HepG2 (cell line): Measurements from ENCODE around the gene CADM1. TPM values are rescaled to one million over a fixed set of nuclear protein-coding genes. Genes with fewer than 3 reads are reported as not detected.
A peak's percentile ranks its signal among the peaks of the same experiment; 100 is the strongest.

Source experiments
- GABPB1 ChIP-seq: IDR thresholded peaks from 2 replicates; pipeline ENCODE4 v1.6.1; 2016; ENCODE audit warnings: mild to moderate bottlenecking, missing genetic modification reagents, moderate library complexity, missing compliant biosample characterization
- HDAC1 ChIP-seq: sonication (generic); formaldehyde crosslinking; IDR thresholded peaks from 2 replicates; pipeline ENCODE4 v1.5.1; 2020; ENCODE audit warnings: mild to moderate bottlenecking, missing genetic modification reagents
- HNRNPL ChIP-seq: fragments of 200-400 bp; formaldehyde crosslinking; IDR thresholded peaks from 2 replicates; pipeline ENCODE4 v1.6.1; 2017; ENCODE audit warnings: mild to moderate bottlenecking, low read depth, low read length
- MED13 ChIP-seq: sonication (generic); formaldehyde crosslinking; IDR thresholded peaks from 2 replicates; pipeline ENCODE4 v1.5.0; 2020; ENCODE audit warnings: missing genetic modification reagents
- MTA1 ChIP-seq: sonication (generic); formaldehyde crosslinking; IDR thresholded peaks from 2 replicates; pipeline ENCODE4 v1.4.0; 2020; ENCODE audit warnings: missing genetic modification reagents, mild to moderate bottlenecking, borderline replicate concordance
- POLR2G ChIP-seq: fragments of 200-400 bp; formaldehyde crosslinking; IDR thresholded peaks from 2 replicates; pipeline ENCODE4 v1.6.1; 2018; ENCODE audit warnings: mild to moderate bottlenecking, low read depth, low read length, moderate library complexity
- SMAD1 ChIP-seq: sonication (generic); formaldehyde crosslinking; IDR thresholded peaks from 2 replicates; pipeline ENCODE4 v1.4.0; 2020; ENCODE audit warnings: missing genetic modification reagents, low read depth, mild to moderate bottlenecking, borderline replicate concordance
- SP2 ChIP-seq: sonication (generic); formaldehyde crosslinking; IDR thresholded peaks from 2 replicates; pipeline ENCODE4 v1.5.1; 2020; ENCODE audit warnings: mild to moderate bottlenecking, missing genetic modification reagents
- ZBTB3 ChIP-seq: sonication (generic); formaldehyde crosslinking; IDR thresholded peaks from 2 replicates; pipeline ENCODE4 v1.4.0; 2020; ENCODE audit warnings: low read depth, mild to moderate bottlenecking, moderate library complexity, missing genetic modification reagents, borderline replicate concordance
- ZC3H13 ChIP-seq: sonication (generic); formaldehyde crosslinking; IDR thresholded peaks from 2 replicates; pipeline ENCODE4 v1.8.1; 2023; ENCODE audit warnings: mild to moderate bottlenecking, missing genetic modification reagents, moderate library complexity
- ZNF17 ChIP-seq: sonication (generic); formaldehyde crosslinking; IDR thresholded peaks from 2 replicates; pipeline ENCODE4 v1.5.0; 2020; ENCODE audit warnings: mild to moderate bottlenecking, missing genetic modification reagents
- ZNF207 ChIP-seq: fragments of 450-650 bp; IDR thresholded peaks from 2 replicates; pipeline ENCODE4 v1.6.1; 2016; ENCODE audit warnings: antibody characterized with exemption, borderline replicate concordance
- ZNF430 ChIP-seq: sonication (generic); formaldehyde crosslinking; IDR thresholded peaks from 2 replicates; pipeline ENCODE4 v1.9.0; 2021; ENCODE audit warnings: mild to moderate bottlenecking, missing genetic modification reagents
- ZNF543 ChIP-seq: sonication (generic); formaldehyde crosslinking; IDR thresholded peaks from 2 replicates; pipeline ENCODE4 v1.4.0; 2020; ENCODE audit warnings: mild to moderate bottlenecking, missing genetic modification reagents
- ZNF777 ChIP-seq: sonication (generic); formaldehyde crosslinking; IDR thresholded peaks from 2 replicates; pipeline ENCODE4 v1.4.0; 2020; ENCODE audit warnings: missing genetic modification reagents
- polyA plus RNA-seq, 8 experiments: library from polyadenylated mRNA; depleted of rRNA in 3 of 8; stranded (reverse) in 7 of 8; unstranded in 1 of 8; fragments of >200 nt; fragmentation: Illumina TruSeq in 4 of 8; extraction: Trizol in 4 of 8; gene quantifications; 2 replicates each; pipeline versions ENCODE4 v1.2.1 to v1.2.3, GENCODE V29; 2011 to 2016; ENCODE audit warnings: low read depth in 4 of 8, missing spikeins in 1 of 8, mixed read lengths in 1 of 8; ENCODE audit not compliant: insufficient read depth in 1 of 8
- total RNA-seq, 5 experiments: library from RNA; depleted of rRNA; stranded (reverse); fragments of >200 nt; fragmentation: Illumina TruSeq; extraction: Trizol; gene quantifications; 2 replicates each; pipeline ENCODE4 v1.2.3, GENCODE V29; 2016; ENCODE audit warnings: low read depth in 1 of 5
- TF ChIP-seq, protein P1 (sequence below): IDR thresholded peaks from 2 replicates; pipeline ENCODE4 v1.6.1; 2018; ENCODE audit warnings: missing genetic modification reagents, mild to moderate bottlenecking, missing compliant biosample characterization
- TF ChIP-seq, protein P2 (sequence below): sonication (generic); formaldehyde crosslinking; IDR thresholded peaks from 2 replicates; pipeline ENCODE4 v1.4.0; 2020; ENCODE audit warnings: missing genetic modification reagents
- TF ChIP-seq, protein P3 (sequence below): sonication (generic); formaldehyde crosslinking; IDR thresholded peaks from 2 replicates; pipeline ENCODE4 v1.5.1; 2020; ENCODE audit warnings: mild to moderate bottlenecking, moderate library complexity, missing genetic modification reagents
- TF ChIP-seq, protein P4 (sequence below): sonication (generic); formaldehyde crosslinking; conservative IDR thresholded peaks from 2 replicates; pipeline ENCODE4 v1.8.0; 2022; ENCODE audit warnings: mild to moderate bottlenecking, moderate library complexity, missing genetic modification reagents

The CADM1 gene
- total and polyA plus RNA-seq, 2 of the 13 experiments (the other 11 are each of a cell fraction or from before 2014, with no cell fraction given), result 71.3 to 122 TPM

DNA sequence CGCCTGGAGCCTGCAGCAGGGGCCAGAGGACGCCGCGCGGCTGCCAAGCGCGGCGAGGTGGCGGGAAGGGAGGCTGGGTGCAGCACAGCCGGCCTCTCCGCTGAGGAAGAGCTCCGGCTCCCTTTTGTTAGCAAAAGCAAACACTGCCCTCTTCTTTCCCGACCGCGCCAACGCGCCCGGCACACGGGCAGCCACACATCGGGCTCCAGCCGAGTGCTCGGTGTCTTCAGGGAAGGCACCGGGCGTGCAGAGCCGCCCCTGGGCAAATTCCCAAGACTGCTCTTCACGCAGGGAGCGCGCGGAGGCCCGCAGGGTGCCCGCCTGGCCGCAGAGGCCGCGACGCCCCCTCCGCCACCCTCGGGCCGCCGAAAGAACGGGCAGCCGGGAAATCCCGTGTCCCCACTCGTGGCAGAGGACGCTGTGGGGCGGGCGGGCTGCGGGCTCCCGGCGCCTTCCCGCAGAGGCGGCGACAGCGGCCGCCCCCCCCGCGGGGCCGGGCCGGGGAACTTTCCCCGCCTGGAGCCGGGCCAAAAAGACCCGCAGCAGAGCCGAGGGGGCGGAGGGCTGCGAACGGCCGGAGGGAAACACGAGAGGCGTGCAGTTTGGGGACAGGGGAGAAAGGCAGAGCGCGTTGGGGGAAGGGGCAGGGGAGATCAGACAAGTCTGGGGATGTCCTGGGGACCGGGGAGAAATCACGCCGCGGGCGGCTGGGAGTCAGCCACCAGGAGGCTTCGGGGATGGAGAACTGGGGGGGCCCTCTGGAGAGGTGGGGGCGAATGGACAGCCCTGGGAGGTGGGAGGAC lies 931 bp downstream of the CADM1 start (continued):
- TF ChIP-seq ZNF777 (CRISPR knock-in tag) (peak; percentile 47; the same call in 1 of the 2 replicates), SP2 (0 out of 2 replicates have a peak, but pooled peaks have one; percentile 12), ZNF17 (CRISPR knock-in tag) (no peak), HDAC1 (peak; percentile 66), ZNF543 (0 out of 2 replicates have a peak, but pooled peaks have one; percentile 43), SMAD1 (no peak), ZNF207 (no peak), ZBTB3 (no peak), POLR2G (peak; percentile 44; the same call in 1 of the 2 replicates), ZC3H13 (CRISPR knock-in tag) (no peak), MTA1 (CRISPR knock-in tag) (peak; percentile 84; the same call in 1 of the 2 replicates), MED13 (CRISPR knock-in tag) (no peak), GABPB1 (peak; percentile 31; the same call in 1 of the 2 replicates), HNRNPL (no peak), ZNF430 (no peak)
- TF ChIP-seq, protein P1, sequence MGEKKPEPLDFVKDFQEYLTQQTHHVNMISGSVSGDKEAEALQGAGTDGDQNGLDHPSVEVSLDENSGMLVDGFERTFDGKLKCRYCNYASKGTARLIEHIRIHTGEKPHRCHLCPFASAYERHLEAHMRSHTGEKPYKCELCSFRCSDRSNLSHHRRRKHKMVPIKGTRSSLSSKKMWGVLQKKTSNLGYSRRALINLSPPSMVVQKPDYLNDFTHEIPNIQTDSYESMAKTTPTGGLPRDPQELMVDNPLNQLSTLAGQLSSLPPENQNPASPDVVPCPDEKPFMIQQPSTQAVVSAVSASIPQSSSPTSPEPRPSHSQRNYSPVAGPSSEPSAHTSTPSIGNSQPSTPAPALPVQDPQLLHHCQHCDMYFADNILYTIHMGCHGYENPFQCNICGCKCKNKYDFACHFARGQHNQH (CRISPR knock-in tag), result 0 out of 2 replicates have a peak, but pooled peaks have one; percentile 9
- TF ChIP-seq, protein P2, sequence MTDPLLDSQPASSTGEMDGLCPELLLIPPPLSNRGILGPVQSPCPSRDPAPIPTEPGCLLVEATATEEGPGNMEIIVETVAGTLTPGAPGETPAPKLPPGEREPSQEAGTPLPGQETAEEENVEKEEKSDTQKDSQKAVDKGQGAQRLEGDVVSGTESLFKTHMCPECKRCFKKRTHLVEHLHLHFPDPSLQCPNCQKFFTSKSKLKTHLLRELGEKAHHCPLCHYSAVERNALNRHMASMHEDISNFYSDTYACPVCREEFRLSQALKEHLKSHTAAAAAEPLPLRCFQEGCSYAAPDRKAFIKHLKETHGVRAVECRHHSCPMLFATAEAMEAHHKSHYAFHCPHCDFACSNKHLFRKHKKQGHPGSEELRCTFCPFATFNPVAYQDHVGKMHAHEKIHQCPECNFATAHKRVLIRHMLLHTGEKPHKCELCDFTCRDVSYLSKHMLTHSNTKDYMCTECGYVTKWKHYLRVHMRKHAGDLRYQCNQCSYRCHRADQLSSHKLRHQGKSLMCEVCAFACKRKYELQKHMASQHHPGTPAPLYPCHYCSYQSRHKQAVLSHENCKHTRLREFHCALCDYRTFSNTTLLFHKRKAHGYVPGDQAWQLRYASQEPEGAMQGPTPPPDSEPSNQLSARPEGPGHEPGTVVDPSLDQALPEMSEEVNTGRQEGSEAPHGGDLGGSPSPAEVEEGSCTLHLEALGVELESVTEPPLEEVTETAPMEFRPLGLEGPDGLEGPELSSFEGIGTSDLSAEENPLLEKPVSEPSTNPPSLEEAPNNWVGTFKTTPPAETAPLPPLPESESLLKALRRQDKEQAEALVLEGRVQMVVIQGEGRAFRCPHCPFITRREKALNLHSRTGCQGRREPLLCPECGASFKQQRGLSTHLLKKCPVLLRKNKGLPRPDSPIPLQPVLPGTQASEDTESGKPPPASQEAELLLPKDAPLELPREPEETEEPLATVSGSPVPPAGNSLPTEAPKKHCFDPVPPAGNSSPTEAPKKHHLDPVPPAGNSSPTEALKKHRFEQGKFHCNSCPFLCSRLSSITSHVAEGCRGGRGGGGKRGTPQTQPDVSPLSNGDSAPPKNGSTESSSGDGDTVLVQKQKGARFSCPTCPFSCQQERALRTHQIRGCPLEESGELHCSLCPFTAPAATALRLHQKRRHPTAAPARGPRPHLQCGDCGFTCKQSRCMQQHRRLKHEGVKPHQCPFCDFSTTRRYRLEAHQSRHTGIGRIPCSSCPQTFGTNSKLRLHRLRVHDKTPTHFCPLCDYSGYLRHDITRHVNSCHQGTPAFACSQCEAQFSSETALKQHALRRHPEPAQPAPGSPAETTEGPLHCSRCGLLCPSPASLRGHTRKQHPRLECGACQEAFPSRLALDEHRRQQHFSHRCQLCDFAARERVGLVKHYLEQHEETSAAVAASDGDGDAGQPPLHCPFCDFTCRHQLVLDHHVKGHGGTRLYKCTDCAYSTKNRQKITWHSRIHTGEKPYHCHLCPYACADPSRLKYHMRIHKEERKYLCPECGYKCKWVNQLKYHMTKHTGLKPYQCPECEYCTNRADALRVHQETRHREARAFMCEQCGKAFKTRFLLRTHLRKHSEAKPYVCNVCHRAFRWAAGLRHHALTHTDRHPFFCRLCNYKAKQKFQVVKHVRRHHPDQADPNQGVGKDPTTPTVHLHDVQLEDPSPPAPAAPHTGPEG (CRISPR knock-in tag), result no peak
- TF ChIP-seq, protein P3, sequence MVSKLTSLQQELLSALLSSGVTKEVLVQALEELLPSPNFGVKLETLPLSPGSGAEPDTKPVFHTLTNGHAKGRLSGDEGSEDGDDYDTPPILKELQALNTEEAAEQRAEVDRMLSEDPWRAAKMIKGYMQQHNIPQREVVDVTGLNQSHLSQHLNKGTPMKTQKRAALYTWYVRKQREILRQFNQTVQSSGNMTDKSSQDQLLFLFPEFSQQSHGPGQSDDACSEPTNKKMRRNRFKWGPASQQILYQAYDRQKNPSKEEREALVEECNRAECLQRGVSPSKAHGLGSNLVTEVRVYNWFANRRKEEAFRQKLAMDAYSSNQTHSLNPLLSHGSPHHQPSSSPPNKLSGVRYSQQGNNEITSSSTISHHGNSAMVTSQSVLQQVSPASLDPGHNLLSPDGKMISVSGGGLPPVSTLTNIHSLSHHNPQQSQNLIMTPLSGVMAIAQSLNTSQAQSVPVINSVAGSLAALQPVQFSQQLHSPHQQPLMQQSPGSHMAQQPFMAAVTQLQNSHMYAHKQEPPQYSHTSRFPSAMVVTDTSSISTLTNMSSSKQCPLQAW (CRISPR knock-in tag), result no peak
- TF ChIP-seq, protein P4, sequence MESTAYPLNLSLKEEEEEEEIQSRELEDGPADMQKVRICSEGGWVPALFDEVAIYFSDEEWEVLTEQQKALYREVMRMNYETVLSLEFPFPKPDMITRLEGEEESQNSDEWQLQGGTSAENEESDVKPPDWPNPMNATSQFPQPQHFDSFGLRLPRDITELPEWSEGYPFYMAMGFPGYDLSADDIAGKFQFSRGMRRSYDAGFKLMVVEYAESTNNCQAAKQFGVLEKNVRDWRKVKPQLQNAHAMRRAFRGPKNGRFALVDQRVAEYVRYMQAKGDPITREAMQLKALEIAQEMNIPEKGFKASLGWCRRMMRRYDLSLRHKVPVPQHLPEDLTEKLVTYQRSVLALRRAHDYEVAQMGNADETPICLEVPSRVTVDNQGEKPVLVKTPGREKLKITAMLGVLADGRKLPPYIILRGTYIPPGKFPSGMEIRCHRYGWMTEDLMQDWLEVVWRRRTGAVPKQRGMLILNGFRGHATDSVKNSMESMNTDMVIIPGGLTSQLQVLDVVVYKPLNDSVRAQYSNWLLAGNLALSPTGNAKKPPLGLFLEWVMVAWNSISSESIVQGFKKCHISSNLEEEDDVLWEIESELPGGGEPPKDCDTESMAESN (CRISPR knock-in tag), result peak; percentile 79
